HepG2 (cell line): ENCODE results near the gene ADGRL2. TPM values are rescaled to one million over a fixed set of nuclear protein-coding genes. Genes with fewer than 3 reads are reported as not detected.

Experiments used
- HOXA3 ChIP-seq: sonication (generic); formaldehyde crosslinking; IDR thresholded peaks from 2 replicates; pipeline ENCODE4 v1.5.0; 2020; ENCODE audit warnings: missing genetic modification reagents
- KDM2A ChIP-seq: sonication (generic); formaldehyde crosslinking; IDR thresholded peaks from 2 replicates; pipeline ENCODE4 v1.4.0; 2020; ENCODE audit warnings: low read depth, missing genetic modification reagents, borderline replicate concordance
- KMT2A ChIP-seq: sonication (generic); formaldehyde crosslinking; IDR thresholded peaks from 2 replicates; pipeline ENCODE4 v1.4.0; 2020; ENCODE audit warnings: missing genetic modification reagents
- MBD4 ChIP-seq: IDR thresholded peaks from 2 replicates; pipeline ENCODE4 v1.6.1; 2012; ENCODE audit warnings: low read length, inconsistent platforms, borderline replicate concordance
- MED13 ChIP-seq: sonication (generic); formaldehyde crosslinking; IDR thresholded peaks from 2 replicates; pipeline ENCODE4 v1.5.0; 2020; ENCODE audit warnings: missing genetic modification reagents
- MYNN ChIP-seq: sonication (generic); formaldehyde crosslinking; IDR thresholded peaks from 2 replicates; pipeline ENCODE4 v1.4.0; 2020; ENCODE audit warnings: mild to moderate bottlenecking, low read depth, missing genetic modification reagents
- POLR2G ChIP-seq: fragments of 200-400 bp; formaldehyde crosslinking; IDR thresholded peaks from 2 replicates; pipeline ENCODE4 v1.6.1; 2018; ENCODE audit warnings: mild to moderate bottlenecking, low read depth, low read length, moderate library complexity
- SAP130 ChIP-seq: IDR thresholded peaks from 2 replicates; pipeline ENCODE4 v1.6.1; 2016; ENCODE audit warnings: low read depth
- SMYD3 ChIP-seq: sonication (generic); formaldehyde crosslinking; IDR thresholded peaks from 2 replicates; pipeline ENCODE4 v1.8.1; 2023; ENCODE audit warnings: mild to moderate bottlenecking, missing genetic modification reagents
- ZNF282 ChIP-seq: fragments of 450-650 bp; IDR thresholded peaks from 2 replicates; pipeline ENCODE4 v1.6.1; 2018; ENCODE audit not compliant: partially characterized antibody
- ZNF292 ChIP-seq: sonication (generic); formaldehyde crosslinking; IDR thresholded peaks from 2 replicates; pipeline ENCODE4 v1.8.1; 2022; ENCODE audit warnings: mild to moderate bottlenecking, low read depth, missing genetic modification reagents, borderline replicate concordance
- ZNF607 ChIP-seq: sonication (generic); formaldehyde crosslinking; IDR thresholded peaks from 2 replicates; pipeline ENCODE4 v1.5.1; 2020; ENCODE audit warnings: missing genetic modification reagents, mild to moderate bottlenecking, borderline replicate concordance
- polyA plus RNA-seq, 8 experiments: library from polyadenylated mRNA; depleted of rRNA in 3 of 8; stranded (reverse) in 7 of 8; unstranded in 1 of 8; fragments of >200 nt; fragmentation: Illumina TruSeq in 4 of 8; extraction: Trizol in 4 of 8; gene quantifications; 2 replicates each; pipeline versions ENCODE4 v1.2.1 to v1.2.3, GENCODE V29; 2011 to 2016; ENCODE audit warnings: low read depth in 4 of 8, missing spikeins in 1 of 8, mixed read lengths in 1 of 8; ENCODE audit not compliant: insufficient read depth in 1 of 8
- total RNA-seq, 5 experiments: library from RNA; depleted of rRNA; stranded (reverse); fragments of >200 nt; fragmentation: Illumina TruSeq; extraction: Trizol; gene quantifications; 2 replicates each; pipeline ENCODE4 v1.2.3, GENCODE V29; 2016; ENCODE audit warnings: low read depth in 1 of 5
- TF ChIP-seq, protein P1 (sequence below), 2 experiments: IDR thresholded peaks; 2 replicates each; pipeline ENCODE4 v1.6.1; 2011 to 2012; ENCODE audit warnings: low read length in 2 of 2, borderline replicate concordance in 1 of 2, low read depth in 1 of 2, mild to moderate bottlenecking in 1 of 2, moderate library complexity in 1 of 2
- TF ChIP-seq, protein P2 (sequence below): IDR thresholded peaks from 2 replicates; pipeline ENCODE4 v1.6.1; 2016; ENCODE audit warnings: missing compliant biosample characterization, missing genetic modification reagents, borderline replicate concordance
- TF ChIP-seq, protein P3 (sequence below): sonication (generic); formaldehyde crosslinking; IDR thresholded peaks from 2 replicates; pipeline ENCODE4 v1.4.0; 2020; ENCODE audit warnings: missing genetic modification reagents
- TF ChIP-seq, protein P4 (sequence below): sonication (generic); formaldehyde crosslinking; IDR thresholded peaks from 2 replicates; pipeline ENCODE4 v1.4.0; 2020; ENCODE audit warnings: missing genetic modification reagents
- TF ChIP-seq, protein P5 (sequence below): sonication (generic); formaldehyde crosslinking; conservative IDR thresholded peaks from 2 replicates; pipeline ENCODE4 v1.8.0; 2022; ENCODE audit warnings: low read depth, missing genetic modification reagents

Gene ADGRL2
- total and polyA plus RNA-seq, 2 of the 13 experiments (the other 11 are each of a cell fraction or from before 2014, with no cell fraction given) = 15.3 to 31.6 TPM

DNA sequence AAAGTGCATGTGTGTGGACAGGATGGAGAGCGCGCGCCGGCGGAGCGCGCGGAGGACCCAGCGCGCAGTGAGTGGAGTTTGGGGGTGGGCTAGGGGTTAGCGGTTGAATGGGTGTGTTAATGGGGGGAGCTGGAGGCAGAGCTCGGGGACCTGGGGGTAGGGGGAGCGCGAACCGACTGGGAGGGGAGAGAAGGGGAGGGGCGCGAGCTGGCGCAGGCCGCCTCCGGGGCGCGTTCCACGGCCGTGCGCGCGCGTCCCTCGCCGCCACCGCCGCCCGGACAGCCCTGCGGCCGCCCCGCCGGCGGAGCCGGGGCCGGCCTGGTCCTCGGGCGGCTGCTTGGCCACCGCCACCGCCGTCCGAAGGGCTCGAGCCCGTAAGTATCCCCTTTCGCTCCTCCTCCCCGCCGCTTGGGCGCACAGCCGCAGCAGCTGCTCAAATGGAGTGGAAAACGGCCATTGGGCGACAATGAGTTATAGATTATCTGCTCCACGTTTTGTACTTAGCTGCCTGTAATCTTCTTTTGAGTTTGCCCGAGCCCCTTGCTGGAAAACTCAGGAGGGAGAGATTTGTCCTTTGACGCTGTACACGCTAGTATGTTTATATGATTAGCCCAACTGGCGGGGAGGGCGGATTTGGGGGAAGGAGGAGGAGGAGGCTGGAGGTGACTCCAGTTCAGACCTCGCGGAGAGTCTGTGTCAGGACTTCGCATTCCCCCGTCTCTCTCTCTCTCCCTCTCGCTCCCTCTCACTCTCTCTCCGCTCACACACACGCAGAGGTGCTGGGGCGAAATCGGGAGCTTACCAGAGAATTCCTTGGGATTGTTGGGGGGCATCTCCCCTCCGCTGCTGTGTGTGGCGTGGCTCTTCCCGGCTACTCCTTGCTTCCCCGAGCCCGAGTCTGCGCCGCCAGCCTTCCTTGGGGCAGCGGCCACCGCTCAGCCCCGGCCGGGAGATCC lies at the start of gene ADGRL2 (continued):
- TF ChIP-seq, protein P1, sequence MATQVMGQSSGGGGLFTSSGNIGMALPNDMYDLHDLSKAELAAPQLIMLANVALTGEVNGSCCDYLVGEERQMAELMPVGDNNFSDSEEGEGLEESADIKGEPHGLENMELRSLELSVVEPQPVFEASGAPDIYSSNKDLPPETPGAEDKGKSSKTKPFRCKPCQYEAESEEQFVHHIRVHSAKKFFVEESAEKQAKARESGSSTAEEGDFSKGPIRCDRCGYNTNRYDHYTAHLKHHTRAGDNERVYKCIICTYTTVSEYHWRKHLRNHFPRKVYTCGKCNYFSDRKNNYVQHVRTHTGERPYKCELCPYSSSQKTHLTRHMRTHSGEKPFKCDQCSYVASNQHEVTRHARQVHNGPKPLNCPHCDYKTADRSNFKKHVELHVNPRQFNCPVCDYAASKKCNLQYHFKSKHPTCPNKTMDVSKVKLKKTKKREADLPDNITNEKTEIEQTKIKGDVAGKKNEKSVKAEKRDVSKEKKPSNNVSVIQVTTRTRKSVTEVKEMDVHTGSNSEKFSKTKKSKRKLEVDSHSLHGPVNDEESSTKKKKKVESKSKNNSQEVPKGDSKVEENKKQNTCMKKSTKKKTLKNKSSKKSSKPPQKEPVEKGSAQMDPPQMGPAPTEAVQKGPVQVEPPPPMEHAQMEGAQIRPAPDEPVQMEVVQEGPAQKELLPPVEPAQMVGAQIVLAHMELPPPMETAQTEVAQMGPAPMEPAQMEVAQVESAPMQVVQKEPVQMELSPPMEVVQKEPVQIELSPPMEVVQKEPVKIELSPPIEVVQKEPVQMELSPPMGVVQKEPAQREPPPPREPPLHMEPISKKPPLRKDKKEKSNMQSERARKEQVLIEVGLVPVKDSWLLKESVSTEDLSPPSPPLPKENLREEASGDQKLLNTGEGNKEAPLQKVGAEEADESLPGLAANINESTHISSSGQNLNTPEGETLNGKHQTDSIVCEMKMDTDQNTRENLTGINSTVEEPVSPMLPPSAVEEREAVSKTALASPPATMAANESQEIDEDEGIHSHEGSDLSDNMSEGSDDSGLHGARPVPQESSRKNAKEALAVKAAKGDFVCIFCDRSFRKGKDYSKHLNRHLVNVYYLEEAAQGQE (IDR thresholded peaks at IDR 0.05; ENCODE audit: borderline replicate concordance in 1 of 2, low read depth in 1 of 2, low read length in 2 of 2) = 0 out of 4 replicates have a peak, but pooled peaks of 1 of the 2 experiments have one; percentile 21
- TF ChIP-seq, protein P2, sequence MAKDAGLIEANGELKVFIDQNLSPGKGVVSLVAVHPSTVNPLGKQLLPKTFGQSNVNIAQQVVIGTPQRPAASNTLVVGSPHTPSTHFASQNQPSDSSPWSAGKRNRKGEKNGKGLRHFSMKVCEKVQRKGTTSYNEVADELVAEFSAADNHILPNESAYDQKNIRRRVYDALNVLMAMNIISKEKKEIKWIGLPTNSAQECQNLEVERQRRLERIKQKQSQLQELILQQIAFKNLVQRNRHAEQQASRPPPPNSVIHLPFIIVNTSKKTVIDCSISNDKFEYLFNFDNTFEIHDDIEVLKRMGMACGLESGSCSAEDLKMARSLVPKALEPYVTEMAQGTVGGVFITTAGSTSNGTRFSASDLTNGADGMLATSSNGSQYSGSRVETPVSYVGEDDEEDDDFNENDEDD = peak; percentile 26; the same call in 1 of the 2 replicates
- TF ChIP-seq POLR2G = peak; percentile 65
- TF ChIP-seq MYNN (CRISPR knock-in tag) = 0 out of 2 replicates have a peak, but pooled peaks have one; percentile 34
- TF ChIP-seq SAP130 (CRISPR knock-in tag) = 0 out of 2 replicates have a peak, but pooled peaks have one; percentile 19
- TF ChIP-seq, protein P3, sequence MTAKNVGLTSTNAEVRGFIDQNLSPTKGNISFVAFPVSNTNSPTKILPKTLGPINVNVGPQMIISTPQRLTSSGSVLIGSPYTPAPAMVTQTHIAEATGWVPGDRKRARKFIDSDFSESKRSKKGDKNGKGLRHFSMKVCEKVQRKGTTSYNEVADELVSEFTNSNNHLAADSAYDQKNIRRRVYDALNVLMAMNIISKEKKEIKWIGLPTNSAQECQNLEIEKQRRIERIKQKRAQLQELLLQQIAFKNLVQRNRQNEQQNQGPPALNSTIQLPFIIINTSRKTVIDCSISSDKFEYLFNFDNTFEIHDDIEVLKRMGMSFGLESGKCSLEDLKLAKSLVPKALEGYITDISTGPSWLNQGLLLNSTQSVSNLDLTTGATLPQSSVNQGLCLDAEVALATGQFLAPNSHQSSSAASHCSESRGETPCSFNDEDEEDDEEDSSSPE = no peak
- no peak for TF ChIP-seq SMYD3 (CRISPR knock-in tag)
- TF ChIP-seq MED13 (CRISPR knock-in tag) = peak; percentile 39; the same call in 1 of the 2 replicates
- TF ChIP-seq, protein P4, sequence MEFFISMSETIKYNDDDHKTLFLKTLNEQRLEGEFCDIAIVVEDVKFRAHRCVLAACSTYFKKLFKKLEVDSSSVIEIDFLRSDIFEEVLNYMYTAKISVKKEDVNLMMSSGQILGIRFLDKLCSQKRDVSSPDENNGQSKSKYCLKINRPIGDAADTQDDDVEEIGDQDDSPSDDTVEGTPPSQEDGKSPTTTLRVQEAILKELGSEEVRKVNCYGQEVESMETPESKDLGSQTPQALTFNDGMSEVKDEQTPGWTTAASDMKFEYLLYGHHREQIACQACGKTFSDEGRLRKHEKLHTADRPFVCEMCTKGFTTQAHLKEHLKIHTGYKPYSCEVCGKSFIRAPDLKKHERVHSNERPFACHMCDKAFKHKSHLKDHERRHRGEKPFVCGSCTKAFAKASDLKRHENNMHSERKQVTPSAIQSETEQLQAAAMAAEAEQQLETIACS (CRISPR knock-in tag) = peak; percentile 60; the same call in 1 of the 2 replicates
- TF ChIP-seq HOXA3 = peak; percentile 26; the same call in 1 of the 2 replicates
- TF ChIP-seq KDM2A = peak; percentile 65; the same call in 1 of the 2 replicates
- peak; percentile 29; the same call in 1 of the 2 replicates for TF ChIP-seq ZNF292 (CRISPR knock-in tag)
- no peak for TF ChIP-seq MBD4
- TF ChIP-seq, protein P5, sequence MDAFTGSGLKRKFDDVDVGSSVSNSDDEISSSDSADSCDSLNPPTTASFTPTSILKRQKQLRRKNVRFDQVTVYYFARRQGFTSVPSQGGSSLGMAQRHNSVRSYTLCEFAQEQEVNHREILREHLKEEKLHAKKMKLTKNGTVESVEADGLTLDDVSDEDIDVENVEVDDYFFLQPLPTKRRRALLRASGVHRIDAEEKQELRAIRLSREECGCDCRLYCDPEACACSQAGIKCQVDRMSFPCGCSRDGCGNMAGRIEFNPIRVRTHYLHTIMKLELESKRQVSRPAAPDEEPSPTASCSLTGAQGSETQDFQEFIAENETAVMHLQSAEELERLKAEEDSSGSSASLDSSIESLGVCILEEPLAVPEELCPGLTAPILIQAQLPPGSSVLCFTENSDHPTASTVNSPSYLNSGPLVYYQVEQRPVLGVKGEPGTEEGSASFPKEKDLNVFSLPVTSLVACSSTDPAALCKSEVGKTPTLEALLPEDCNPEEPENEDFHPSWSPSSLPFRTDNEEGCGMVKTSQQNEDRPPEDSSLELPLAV (CRISPR knock-in tag) = no peak
- TF ChIP-seq KMT2A (CRISPR knock-in tag) = peak; percentile 57; the same call in 1 of the 2 replicates
- no peak for TF ChIP-seq ZNF282
- no peak for TF ChIP-seq ZNF607
